Measurements from ENCODE around the gene JAKMIP1.
"Not testable (repeated sequence)": the region's sequence is repeated elsewhere in the genome, so short reads cannot be mapped to it uniquely, and the experiment has no call there.

Gene JAKMIP1

GRCh38 chr4:6005175-6005574 lies 195.2 kb downstream of the JAKMIP1 start:
- no peak for DNase-seq

GRCh38 chr4:6003485-6003884 lies 196.9 kb downstream of the JAKMIP1 start:
- DNase-seq: not testable (repeated sequence)

- no peak for DNase-seq
Observed at GRCh38 chr4:6002926-6003325, 197.4 kb downstream of the JAKMIP1 start.

- no peak for DNase-seq
Observed at GRCh38 chr4:6002492-6002833, 197.9 kb downstream of the JAKMIP1 start.

- no peak for DNase-seq
Observed at GRCh38 chr4:6001680-6002491, 198.5 kb downstream of the JAKMIP1 start.

GRCh38 chr4:5999830-6000365 lies 200.5 kb downstream of the JAKMIP1 start:
- no peak for DNase-seq

GRCh38 chr4:5999356-5999755 lies 201.0 kb downstream of the JAKMIP1 start:
- DNase-seq: no peak

GRCh38 chr4:5998333-5998936 lies 201.9 kb downstream of the JAKMIP1 start:
- DNase-seq: peak; percentile 75

- DNase-seq: no peak
Observed at GRCh38 chr4:5996641-5997040, 203.7 kb downstream of the JAKMIP1 start.

- no peak for DNase-seq
Observed at GRCh38 chr4:5995901-5996623, 204.3 kb downstream of the JAKMIP1 start.

GRCh38 chr4:5993876-5994811 lies 206.2 kb downstream of the JAKMIP1 start:
- no peak for DNase-seq

GRCh38 chr4:5993346-5993745 lies 207.0 kb downstream of the JAKMIP1 start:
- DNase-seq: not testable (repeated sequence)

GRCh38 chr4:5992828-5993321 lies 207.5 kb downstream of the JAKMIP1 start:
- no peak for DNase-seq

GRCh38 chr4:5992171-5992827 lies 208.1 kb downstream of the JAKMIP1 start:
- no peak for DNase-seq

- no peak for DNase-seq
Observed at GRCh38 chr4:5991405-5991804, 208.9 kb downstream of the JAKMIP1 start.

- no peak for DNase-seq
Observed at GRCh38 chr4:5990446-5991160, 209.7 kb downstream of the JAKMIP1 start.

GRCh38 chr4:5989236-5990225 lies 210.8 kb downstream of the JAKMIP1 start:
- DNase-seq: no peak

GRCh38 chr4:5988086-5988845 lies 212.1 kb downstream of the JAKMIP1 start:
- DNase-seq: no peak

- DNase-seq: no peak
Observed at GRCh38 chr4:5984843-5985242, 215.5 kb downstream of the JAKMIP1 start.
